NCI-H345 treated with DMSO at 0.1 percent for 48 hours (cell line): Measurements from ENCODE around the gene SNX20.

Experiments used
- DNase-seq: peaks from one replicate; lab custom pipeline; 2025; ENCODE audit not compliant: unreplicated experiment; lab: John Stamatoyannopoulos, UW

The SNX20 gene

GRCh38 chr16:50662306-50662940 lies 18.7 kb downstream of the SNX20 start:
- DNase-seq = no peak

- DNase-seq = no peak
Observed at GRCh38 chr16:50659806-50660205, 21.3 kb downstream of the SNX20 start.

- DNase-seq = no peak
Observed at GRCh38 chr16:50657241-50657640, 23.9 kb downstream of the SNX20 start.

DNA sequence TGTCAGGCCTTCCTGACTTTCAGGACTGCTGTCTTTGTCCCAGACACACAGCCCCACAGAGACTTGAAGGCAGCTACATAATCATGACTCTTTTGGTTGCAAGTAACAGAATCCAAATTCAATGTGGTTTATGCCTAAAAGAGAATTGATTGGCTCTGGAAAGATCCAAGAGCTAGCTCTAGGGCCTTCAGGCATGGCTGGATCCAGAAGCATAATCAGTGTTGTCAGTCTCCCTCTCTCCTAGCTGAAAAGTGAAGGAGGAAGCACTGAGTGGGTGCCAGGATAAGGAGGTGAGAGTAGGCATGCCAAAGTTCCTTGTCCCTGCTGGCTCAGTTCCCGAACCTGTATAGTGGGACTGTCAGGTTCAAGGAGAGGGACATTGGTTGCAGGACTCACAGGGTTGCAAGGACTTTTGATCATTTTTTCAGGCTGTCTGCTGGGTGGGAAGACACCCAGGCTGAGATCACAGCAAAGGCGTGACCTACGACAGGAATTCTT lies 25.5 kb downstream of the SNX20 start:
- no peak for DNase-seq

GRCh38 chr16:50653633-50654519 lies 27.2 kb downstream of the SNX20 start:
- DNase-seq = no peak

DNA sequence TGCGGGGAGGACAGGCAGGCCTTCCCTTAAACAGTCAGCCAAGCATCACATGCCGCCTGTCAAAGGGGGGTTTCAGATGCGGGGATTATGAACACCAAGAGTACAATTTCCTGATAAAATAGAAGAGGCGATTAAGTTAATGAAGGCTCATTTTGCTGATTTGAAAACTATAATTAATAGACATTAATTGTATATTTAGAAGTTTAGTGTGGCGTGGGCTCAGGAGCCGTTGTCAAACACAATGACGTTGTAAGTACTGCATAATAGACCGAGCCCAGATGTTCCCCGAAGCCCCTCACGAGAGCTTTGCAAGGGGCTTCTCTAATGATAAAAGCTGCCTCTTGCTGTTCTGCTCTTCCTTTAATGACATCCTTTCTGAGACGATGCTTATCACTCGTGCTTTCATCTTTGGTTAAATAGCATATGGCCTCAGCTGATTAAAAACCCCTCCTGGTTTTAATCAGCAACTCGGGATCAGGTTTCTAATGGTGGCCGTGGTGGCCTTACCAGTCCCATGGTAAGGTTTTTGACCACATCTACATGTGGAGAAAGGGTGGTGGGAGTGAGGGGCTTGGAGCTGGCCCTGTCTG lies 28.2 kb downstream of the SNX20 start:
- no peak for DNase-seq

DNA sequence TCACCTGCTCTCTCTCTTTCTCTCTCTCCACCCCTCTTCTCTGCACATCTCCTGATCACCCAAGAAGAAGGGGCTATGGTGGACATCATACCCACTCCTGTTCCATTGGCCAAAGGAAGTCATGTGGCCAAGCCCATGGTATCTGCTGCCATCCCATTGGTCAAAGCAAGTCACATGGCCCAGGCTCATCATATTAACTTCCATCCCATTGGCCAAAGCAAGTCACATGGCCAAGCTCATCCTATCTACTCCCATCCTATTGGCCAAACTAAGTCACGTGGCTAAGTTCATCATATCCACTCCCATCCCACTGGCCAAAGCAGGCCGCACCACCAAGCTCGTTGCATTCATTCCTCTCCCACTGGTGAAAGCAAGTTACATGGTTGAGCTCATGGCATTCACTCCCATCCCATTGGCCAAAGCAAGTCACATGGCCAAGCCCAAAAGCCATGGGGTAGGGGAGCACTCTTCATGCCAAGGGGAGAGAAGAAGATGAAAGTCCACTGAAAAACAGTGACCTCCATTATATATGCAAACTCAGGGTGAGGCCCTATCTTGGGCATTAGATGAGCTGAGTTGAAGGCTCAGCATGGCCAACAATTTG lies 29.2 kb downstream of the SNX20 start:
- DNase-seq = no peak

DNA sequence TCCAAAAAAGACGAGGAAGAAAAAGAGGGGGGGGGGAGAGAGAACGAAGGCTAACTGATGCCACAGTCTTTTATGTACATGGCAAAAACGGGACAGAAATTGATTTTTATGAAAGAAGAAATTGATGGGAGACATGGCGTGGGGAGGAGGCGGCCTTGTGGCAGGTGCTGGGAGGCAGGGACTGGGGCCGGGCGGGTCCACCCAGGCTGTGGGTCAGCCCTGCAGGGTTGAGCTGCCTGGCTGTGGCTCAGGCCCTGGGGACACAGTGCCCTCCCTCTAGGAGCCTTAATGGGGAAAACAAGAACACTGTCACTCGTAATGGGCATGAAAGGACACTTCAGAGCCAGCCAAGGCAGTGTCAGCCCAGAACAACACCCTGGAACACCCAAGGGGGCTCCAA lies 34.8 kb downstream of the SNX20 start:
- no peak for DNase-seq

DNA sequence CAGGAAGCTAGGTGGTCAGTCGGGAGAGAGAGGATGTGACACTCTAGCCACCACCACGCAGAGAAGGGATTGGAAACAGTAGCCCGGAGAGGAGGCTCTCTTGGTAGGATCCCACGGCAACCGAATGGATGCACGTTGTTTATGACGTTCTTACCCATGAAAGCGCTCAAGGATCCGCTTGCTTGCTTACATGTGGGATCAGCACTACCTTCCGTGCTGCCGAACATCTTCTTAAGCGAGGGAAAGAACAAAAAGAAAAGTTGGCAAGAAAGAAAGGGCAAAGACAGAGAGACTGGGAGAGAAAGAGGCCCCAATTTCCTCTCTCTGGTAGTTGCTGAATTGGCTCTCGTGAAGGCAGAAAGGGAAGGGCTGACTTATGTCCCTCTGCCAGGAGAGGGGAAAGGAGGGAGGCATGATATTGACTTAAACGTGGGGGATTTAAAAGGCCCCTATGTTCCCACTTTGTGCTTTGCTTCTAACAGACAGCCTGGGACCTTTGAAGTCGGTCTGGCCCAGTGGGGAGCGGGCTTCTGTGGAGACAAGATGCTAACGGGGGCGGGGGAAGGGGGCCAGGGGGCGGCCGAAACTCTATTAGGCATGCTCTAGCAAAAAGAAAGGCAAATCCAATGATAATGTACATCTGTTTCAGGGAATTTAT lies 35.4 kb downstream of the SNX20 start:
- no peak for DNase-seq

DNA sequence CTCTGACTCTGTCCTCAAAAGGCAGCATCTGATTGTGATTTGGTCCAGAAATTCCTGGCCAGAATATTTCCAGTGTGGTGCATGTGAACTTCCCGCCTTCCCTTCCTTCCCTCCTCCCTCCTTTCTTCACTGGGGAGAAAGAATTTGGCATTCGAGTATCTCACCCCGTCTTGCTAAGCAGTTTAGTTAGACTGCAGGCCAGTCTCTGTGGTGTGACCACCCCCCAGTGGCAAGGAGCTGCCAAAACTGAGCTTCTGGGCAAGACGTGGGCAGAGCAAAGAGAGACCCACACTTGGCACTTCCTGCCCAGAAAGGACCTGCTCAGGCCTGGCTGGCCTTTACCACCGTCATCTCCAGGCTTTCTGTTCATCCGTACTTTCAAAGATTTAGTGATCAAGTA lies 36.4 kb downstream of the SNX20 start:
- no peak for DNase-seq

GRCh38 chr16:50644245-50644644 lies 36.9 kb downstream of the SNX20 start:
- no peak for DNase-seq

GRCh38 chr16:50643192-50643591 lies 37.9 kb downstream of the SNX20 start:
- DNase-seq = no peak

- no peak for DNase-seq
Observed at GRCh38 chr16:50642349-50642748, 38.8 kb downstream of the SNX20 start.

DNA sequence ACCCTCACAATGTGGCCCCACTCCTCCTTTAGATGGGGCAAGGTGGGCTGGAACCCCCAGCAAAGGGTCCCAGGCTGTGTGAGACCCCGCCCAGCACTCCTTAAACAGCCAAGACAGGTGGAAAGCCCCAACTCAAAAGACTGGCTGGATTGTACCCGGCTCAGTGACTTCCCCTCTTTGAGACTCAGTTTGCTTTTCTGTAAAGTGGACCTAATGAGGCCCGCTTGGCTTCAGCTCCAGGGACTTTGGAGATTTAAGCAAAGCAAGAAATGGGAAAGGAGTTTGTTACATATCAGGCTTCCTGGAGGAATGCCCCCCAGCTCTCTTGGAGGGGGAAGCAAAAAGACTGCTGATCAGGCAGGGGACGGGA lies 39.3 kb downstream of the SNX20 start:
- DNase-seq = no peak

- no peak for DNase-seq
Observed at GRCh38 chr16:50640919-50641817, 39.9 kb downstream of the SNX20 start.

DNA sequence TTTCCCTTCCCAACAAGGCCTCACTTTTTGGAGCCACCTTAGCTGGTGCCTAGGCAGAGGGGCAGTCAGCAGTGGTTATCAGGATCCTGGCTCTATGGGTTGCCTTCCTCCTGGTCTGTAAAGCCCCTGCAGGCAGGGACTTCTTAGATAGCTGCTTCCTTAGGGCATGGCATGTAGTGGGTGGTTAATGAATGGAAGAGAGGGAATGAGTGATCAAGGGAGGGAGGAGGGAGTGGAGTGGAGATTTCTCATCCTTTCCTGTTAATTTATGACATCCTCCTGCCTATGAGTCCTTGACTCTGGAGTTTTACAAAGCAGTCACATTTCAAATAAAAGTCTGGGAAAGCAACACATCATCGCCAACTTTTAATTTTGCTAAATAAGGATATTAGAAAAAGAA lies 40.7 kb downstream of the SNX20 start:
- no peak for DNase-seq

DNA sequence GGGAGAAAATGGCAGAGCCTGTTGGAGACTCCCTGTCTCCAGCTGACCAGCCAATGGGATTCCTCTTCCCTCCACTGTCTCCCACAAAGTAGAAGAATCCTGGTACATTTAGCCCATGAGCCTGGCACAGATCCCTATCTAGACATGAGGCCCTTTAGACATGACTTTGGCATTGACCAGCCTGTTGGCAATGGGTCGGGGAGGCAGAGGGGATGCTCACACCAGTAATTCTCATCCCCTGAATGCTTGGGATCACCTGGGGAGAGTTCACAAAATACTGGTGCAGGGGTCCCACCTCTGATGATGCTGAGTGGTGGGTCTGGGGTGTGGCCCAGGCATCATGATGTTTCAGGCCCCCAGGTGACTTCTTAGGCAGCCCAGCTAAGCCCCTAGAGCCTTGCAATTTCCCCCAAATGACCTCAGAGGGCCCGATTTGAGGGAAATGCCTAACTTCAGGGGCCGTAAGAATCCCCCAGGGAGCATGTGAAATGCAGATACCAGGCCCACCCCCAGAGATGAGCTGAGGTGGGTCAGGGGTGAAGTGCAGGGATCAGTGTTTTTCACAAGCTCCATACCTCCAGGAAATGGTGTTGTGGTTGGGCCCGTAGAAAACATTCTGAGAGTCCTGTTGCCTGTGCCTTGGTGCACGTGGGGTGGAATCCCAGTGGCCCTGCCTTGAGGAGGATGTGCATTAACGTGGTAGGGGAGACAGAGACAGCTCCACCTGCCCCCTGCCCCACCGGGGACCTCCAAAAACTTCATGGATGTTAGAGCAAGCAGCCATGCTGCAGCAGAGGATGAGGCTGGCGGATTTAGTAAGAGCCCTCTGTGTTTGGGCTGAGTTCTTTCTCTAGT lies 42.1 kb downstream of the SNX20 start:
- DNase-seq = no peak

- DNase-seq = no peak
Observed at GRCh38 chr16:50637716-50638602, 43.2 kb downstream of the SNX20 start.
